NT2/D1 (cell line): ENCODE measurements around the gene ACP4.

Experiments
- DNase-seq: peaks from one replicate; pipeline ENCODE4 v3.0.0-alpha.2; 2011; ENCODE audit warnings: low read depth, low spot score
- H3K27me3 ChIP-seq: 2 replicates; pipeline ENCODE4 v1.6.0; 2011; ENCODE audit warnings: mild to moderate bottlenecking; ENCODE audit not compliant: insufficient read length, insufficient read depth
- H3K36me3 ChIP-seq: 2 replicates; pipeline ENCODE4 v1.6.1; 2011; ENCODE audit warnings: mild to moderate bottlenecking, low read length, mixed read lengths; ENCODE audit not compliant: insufficient read depth, insufficient read length
- H3K4me1 ChIP-seq: 2 replicates; pipeline ENCODE4 v1.5.1; 2011; ENCODE audit not compliant: insufficient read depth, insufficient read length
- H3K4me3 ChIP-seq: 2 replicates; pipeline ENCODE4 v1.5.1; 2011; ENCODE audit warnings: low read depth; ENCODE audit not compliant: insufficient read length
- H3K9ac ChIP-seq: 2 replicates; pipeline ENCODE4 v1.6.0; 2011; ENCODE audit warnings: low read depth; ENCODE audit not compliant: insufficient read length
- H3K9me3 ChIP-seq: 2 replicates; pipeline ENCODE4 v1.5.1; 2011; ENCODE audit warnings: mild to moderate bottlenecking, low read length; ENCODE audit not compliant: insufficient read depth
- SUZ12 ChIP-seq: IDR thresholded peaks from 2 replicates; pipeline ENCODE4 v1.6.1; 2011; ENCODE audit not compliant: insufficient read length, insufficient read depth; ENCODE audit errors: extremely low read depth
- YY1 ChIP-seq: IDR thresholded peaks from 2 replicates; pipeline ENCODE4 v1.6.1; 2011; ENCODE audit not compliant: insufficient read length, insufficient read depth
- ZNF274 ChIP-seq: IDR thresholded peaks from 2 replicates; pipeline ENCODE4 v1.6.1; 2011; ENCODE audit warnings: mild to moderate bottlenecking, low read depth, low read length

ACP4 gene

DNA sequence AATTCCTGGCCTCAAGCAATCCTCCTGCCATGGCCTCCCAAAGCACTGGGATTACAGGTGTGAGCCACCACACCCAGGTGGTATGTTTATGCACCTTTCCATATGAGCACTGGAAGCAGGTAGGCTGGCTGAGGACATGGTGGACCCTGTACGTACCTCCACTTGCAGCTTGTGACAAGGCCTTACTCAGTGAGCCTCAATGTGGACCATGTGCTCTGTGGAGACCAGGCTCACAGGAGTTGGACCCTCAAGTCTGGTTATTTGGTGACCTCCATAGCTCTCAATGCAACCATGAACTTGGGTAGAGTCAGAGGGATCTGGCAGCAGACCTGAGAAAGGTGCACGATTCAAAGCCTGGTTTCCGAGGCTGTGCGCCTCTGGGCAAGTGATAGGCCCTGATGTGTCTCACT lies 5.5 kb downstream of the ACP4 start:
- H3K9ac ChIP-seq = no peak overlapping the region
- no peak overlapping the region for H3K4me3 ChIP-seq
- no peak for TF ChIP-seq YY1
- TF ChIP-seq ZNF274 = no peak
- TF ChIP-seq SUZ12 = no peak
- no peaks in the 10 kb centered on the region for H3K27me3 ChIP-seq
- no peaks in the 10 kb centered on the region for H3K9me3 ChIP-seq
- no peak for DNase-seq
- H3K36me3 ChIP-seq = peaks cover 56% of the 10 kb centered on the region
- H3K4me1 ChIP-seq = peaks cover 24% of the 10 kb centered on the region

DNA sequence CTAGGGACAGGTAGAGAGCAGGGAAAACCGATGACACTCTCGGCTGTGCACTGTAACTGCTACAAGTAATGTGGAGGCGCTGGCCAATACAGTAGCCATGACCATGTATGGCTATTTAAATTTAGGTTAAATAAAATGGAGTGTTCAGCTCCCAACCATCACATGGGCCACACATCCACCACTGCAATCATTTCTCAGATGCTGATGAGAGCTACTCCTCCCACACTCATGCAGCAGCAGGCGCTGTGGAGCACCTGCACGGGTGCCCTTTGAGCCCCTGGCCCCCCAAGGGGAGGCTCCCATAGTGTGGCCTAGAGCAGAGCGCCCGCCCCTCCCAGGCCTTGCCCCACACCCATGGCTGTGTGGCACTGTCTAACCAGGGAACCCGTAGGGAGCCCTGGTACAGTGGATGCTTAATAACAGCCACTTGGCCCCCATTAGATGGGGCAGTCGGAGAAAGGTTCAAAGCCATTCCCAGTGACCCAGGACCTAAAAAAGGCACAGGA lies 6.0 kb downstream of the ACP4 start:
- no peak for TF ChIP-seq YY1
- DNase-seq = no peak
- Histone ChIP-seq H3K36me3 (peaks cover 61% of the 10 kb centered on the region), H3K27me3 (no peaks in the 10 kb centered on the region), H3K4me1 (peaks cover 24% of the 10 kb centered on the region), H3K9me3 (no peaks in the 10 kb centered on the region), H3K9ac (no peak overlapping the region), H3K4me3 (no peak overlapping the region)

GRCh38 chr19:50796634-50797428 lies 6.6 kb downstream of the ACP4 start:
- Histone ChIP-seq H3K9ac (no peak overlapping the region), H3K36me3 (peaks cover 63% of the 10 kb centered on the region), H3K4me3 (no peak overlapping the region), H3K4me1 (peaks cover 21% of the 10 kb centered on the region), H3K27me3 (no peaks in the 10 kb centered on the region), H3K9me3 (no peaks in the 10 kb centered on the region)
- TF ChIP-seq YY1 = no peak
- DNase-seq = no peak

DNA sequence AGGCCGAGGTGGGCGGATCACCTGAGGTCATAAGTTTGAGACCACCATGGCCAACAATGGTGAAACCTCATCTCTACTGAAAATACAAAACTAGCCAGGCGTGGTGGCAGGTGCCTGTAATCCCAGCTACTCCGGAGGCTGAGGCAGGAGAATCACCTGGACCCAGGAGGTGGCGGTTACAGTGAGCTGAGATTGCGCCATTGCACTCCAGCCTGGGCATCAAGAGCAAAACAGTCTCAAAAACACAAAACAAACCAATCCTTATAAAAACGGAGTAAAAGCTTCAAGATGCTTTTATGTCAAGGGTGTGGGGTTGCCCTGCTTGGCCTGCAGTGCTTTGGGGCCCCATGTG lies 7.2 kb downstream of the ACP4 start:
- no peak for DNase-seq
- Histone ChIP-seq H3K4me3 (no peak overlapping the region), H3K4me1 (peaks cover 21% of the 10 kb centered on the region), H3K9ac (no peak overlapping the region), H3K27me3 (no peaks in the 10 kb centered on the region), H3K9me3 (no peaks in the 10 kb centered on the region), H3K36me3 (peaks cover 69% of the 10 kb centered on the region)
- no peak for TF ChIP-seq ZNF274
- no peak for TF ChIP-seq YY1
- no peak for TF ChIP-seq SUZ12

- Histone ChIP-seq H3K4me3 (no peak overlapping the region), H3K27me3 (no peaks in the 10 kb centered on the region), H3K36me3 (peaks cover 75% of the 10 kb centered on the region), H3K4me1 (peaks cover 21% of the 10 kb centered on the region), H3K9me3 (no peaks in the 10 kb centered on the region), H3K9ac (no peak overlapping the region)
- no peak for DNase-seq
- no peak for TF ChIP-seq YY1
- no peak for TF ChIP-seq ZNF274
- no peak for TF ChIP-seq SUZ12
Measured at GRCh38 chr19:50797781-50798658, 7.8 kb downstream of the ACP4 start.

GRCh38 chr19:50798659-50799546 lies 8.7 kb downstream of the ACP4 start:
- Histone ChIP-seq H3K4me3 (no peak overlapping the region), H3K9ac (peak overlapping the region; percentile 21), H3K9me3 (no peaks in the 10 kb centered on the region), H3K27me3 (no peaks in the 10 kb centered on the region), H3K36me3 (peaks cover 83% of the 10 kb centered on the region), H3K4me1 (peaks cover 18% of the 10 kb centered on the region)
- DNase-seq = no peak
- no peak for TF ChIP-seq SUZ12
- TF ChIP-seq ZNF274 = no peak
- TF ChIP-seq YY1 = no peak

- no peak for DNase-seq
- Histone ChIP-seq H3K9me3 (no peaks in the 10 kb centered on the region), H3K9ac (no peak overlapping the region), H3K36me3 (peaks cover 83% of the 10 kb centered on the region), H3K4me3 (no peak overlapping the region), H3K4me1 (peaks cover 14% of the 10 kb centered on the region), H3K27me3 (no peaks in the 10 kb centered on the region)
- TF ChIP-seq ZNF274 (no peak), SUZ12 (no peak), YY1 (no peak)
Measured at GRCh38 chr19:50799547-50799851, 9.3 kb downstream of the ACP4 start.
